GM18511 (cell line): ENCODE measurements around the gene TRIM10.

Source experiments
- ATAC-seq: cut with Tn5 transposase; IDR thresholded peaks from one replicate; pipeline ENCODE4 v1.9.1; 2021; ENCODE audit warnings: mild to moderate bottlenecking, moderate library complexity; ENCODE audit not compliant: unreplicated experiment

Gene TRIM10, protein sequence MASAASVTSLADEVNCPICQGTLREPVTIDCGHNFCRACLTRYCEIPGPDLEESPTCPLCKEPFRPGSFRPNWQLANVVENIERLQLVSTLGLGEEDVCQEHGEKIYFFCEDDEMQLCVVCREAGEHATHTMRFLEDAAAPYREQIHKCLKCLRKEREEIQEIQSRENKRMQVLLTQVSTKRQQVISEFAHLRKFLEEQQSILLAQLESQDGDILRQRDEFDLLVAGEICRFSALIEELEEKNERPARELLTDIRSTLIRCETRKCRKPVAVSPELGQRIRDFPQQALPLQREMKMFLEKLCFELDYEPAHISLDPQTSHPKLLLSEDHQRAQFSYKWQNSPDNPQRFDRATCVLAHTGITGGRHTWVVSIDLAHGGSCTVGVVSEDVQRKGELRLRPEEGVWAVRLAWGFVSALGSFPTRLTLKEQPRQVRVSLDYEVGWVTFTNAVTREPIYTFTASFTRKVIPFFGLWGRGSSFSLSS

DNA sequence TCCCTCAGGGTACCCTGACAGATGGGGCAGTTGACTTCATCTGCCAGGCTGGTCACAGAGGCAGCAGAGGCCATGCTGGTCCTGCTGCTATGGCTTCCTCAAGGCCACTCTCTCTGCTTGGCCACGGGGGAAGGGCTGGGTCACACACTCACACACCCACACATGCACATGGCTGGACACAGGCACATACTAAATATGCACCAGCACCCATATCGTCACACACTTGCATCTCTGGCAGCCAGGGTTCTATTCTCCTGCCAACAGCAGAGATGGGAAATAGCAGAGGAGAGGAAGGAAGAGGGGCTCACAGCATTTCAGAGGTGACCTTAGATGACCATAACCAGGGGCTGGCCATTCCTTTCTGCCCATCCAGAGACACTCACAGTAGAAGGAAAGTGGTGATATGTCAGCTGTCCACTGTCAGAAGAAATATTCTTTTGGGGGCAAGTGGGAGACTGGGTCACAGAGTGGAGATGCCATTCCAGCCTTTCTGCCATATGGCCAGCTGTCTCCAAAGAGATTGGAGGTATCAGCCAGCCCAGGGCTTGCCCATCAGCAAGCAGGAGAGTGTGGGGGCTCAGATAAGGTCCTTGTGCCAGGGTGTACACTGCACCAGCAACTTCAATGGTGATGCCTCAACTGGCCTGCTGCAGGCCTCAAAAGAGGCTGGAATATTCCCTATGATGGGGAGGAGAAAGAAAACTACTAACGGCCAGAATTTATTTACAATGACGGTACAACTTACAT is at the start of gene TRIM10:
TSS of gene TRIM10 (minus strand) at position 427 of the 747 bp plus-strand sequence. CDS start at position 74, 353 bp downstream.
- no peak for ATAC-seq

DNA sequence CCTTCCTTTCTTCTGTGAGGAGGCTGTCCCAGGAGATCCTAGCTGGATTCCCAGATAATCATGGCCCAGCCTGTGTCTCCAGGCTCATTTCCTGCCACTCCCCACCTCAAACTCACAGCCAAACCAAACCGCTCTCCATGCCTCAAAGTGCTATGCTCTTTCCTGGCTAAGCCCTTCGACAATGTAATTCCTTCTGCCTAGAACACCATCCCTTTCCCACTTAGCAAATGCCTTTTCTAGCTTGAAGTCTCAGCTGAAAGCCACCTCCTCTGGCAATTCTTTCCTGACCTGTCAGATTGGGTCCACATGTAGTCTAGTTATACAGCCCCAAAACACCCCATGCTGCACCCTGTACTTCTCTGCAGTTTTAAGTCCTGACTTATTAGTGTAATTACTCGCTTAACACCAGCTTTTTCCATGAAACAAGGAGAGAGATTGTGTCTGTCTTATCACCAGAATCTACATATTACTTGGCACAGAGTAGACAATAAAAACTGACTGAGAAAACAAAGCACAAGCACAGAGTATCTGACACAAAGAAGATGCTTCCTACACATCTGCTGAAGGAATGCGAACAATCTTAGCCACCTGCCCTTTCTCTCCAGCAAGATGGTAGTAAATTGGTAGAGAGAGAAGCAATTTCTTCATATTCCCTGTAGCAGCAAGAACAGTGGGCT is 46.7 kb upstream of the TRIM10 start:
- no peak for ATAC-seq

DNA sequence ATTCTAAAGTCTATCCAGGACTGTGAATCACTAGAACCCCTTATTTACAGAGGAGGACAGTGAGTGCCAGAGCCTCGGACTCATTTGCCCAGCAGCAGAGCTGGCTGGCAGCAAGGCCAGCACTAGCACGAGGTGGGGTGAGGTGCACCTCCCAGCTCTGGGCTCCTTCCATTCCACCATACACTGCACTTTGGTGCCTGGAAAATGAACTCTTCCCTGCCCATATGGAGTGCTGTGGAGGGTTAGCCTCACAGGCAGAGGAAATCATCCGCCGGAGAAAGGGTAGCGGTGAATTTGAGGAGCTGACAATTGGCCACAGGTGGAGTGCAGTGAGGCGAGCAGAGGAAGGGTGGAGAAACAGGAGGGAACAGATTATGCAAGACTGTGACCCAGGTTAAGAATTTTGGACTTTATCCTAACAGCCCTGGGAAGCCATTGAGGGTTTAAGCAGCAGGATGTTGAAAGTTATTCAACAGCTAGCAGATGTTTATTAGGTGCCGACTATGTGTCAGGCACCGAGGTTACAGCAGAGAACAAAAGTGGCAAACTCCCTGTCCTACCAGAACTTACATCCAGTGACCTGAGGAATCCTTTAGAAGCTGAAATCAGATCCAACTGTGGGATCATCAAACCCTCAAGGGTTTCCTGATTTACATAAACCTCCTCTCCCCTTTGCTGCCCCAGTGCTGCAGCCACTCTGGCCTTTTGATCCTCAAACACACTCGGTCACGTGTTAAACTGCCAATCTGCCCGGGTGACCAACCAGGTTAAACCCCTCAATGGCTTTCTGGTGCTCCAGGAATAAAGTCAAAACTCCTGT is 46.0 kb upstream of the TRIM10 start:
- no peak for ATAC-seq

DNA sequence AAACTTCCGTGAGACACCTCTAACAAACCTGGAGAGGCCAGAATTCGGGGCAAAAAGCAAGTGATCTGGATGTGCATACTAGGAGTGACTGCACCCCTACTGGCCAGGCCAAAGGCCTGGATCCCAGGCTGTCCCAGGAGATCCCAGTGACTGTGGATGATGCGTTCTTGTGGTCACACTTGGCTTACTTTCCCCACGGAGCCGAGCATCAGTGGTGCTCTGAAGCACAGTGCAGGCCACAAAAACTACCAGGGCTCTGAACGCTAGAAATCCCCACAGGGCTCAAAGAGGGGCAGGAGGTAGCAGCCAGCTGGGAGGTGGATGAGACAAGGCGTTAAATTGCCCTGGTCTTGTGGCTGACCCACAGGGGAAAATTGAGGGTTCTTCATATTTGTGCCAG is 45.1 kb upstream of the TRIM10 start:
- ATAC-seq = no peak

DNA sequence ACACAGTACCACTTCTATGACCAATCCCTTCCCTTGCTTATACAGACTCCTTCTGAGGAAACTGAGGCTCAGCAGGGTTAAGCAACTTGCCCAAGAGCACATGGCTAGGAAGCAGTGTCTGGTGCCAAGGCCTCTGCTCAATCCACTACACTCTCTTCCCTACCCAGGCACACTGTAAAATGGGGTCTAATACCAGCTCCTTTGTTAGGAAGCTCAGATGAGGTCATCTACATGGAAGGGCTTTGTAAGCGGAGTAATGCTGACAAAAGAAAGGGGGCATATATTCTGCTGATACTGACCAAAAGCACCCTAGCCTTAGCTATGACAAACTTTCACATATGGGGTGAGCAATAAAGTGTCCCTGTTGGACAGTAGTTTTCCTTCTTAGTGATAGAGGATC is 43.1 kb upstream of the TRIM10 start:
- no peak for ATAC-seq

DNA sequence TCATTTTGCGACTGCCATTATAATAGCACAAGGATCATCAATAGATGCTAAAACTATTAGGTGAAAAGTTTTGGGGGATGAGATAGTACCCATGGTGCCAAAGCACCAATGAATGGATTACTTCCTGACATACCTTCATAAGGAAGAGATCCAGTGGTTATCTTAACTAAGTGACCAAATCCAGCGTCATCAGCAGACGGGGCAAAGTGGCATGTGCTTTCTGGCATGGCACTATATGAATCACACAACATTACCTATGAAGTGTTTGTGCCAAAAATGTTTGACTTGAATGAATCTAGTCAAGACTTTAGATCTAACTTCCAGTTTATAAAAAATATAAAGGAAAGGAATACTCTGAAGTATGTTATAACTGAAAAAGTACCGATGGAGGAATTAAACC is 41.4 kb upstream of the TRIM10 start:
- ATAC-seq = no peak

DNA sequence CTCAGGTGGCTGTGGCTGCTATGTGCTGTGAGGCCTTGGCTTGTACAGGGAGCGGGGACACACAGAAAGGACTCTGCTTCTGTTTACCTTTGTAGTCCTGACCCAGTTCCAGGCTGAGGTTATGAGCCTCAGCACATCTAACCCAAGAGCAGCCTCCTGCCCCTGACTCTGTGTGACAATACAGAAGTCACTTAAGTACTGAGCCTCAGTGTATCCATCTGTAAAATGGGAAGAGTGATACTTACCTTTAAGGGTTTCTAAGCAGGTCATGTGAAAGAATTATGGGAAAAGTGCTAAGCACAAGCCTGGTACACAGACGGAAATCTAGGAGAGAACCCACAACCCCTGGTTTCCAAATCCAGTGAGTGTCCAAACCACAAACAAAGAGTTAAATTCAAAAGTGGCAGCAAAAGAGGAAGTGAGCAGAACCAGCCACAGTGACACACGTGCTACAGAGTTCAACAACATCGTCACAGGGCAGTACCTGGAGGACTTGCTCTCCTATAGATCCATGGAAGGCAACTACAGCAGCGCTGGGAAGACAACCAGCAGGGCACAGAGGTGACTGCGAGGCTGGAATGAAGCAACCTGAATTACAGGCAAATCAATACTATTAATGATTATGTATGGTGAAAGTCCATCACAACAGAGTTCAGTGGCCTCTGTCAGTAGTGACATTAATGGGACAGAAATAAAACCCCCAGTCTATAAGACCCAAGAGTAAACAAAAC is 39.7 kb upstream of the TRIM10 start:
- ATAC-seq = peak; percentile 72

DNA sequence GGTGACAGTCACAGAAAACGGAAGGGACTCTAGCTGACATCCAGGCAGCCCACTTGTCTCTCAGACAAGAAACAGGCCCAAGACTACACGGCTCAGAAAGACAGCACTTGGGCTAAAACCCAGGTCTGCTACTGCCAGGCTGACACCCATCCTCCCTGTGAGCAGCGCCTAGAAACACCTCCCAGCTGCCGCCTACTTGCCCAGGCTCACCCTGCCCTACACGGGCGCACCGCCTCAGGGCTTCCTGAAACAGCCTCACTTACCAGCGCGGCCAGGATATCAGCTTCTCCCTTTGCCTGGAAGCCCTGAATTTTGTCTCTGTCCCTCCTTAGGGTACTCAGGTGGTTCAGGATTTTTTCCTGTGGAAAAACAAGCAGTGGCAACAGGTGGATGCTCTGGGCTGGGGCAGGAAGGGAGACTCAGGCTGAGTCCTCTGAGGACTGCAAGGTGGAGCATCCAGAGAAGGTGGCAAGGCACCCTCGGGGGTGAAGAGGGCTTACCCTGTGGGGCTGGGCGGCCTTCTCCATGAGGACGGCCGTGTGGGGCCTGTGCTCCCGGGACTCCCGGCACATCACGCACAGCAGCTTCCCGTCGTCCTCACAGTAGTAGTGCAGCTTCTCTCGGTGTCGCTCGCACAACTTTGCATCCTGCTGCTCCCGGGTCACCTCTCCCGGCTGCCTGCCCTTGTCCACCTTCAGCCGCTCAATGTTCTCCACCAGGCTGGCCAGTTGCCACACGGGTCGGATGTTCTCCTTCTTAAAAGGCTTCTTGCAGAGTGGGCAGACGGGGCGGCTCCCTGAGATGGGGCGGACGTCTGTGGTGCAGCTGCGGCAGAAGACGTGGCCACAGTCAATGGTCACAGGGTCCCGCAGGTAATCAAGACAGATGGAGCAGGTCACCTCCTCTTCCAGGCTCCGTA is 37.4 kb upstream of the TRIM10 start:
- ATAC-seq = no peak

DNA sequence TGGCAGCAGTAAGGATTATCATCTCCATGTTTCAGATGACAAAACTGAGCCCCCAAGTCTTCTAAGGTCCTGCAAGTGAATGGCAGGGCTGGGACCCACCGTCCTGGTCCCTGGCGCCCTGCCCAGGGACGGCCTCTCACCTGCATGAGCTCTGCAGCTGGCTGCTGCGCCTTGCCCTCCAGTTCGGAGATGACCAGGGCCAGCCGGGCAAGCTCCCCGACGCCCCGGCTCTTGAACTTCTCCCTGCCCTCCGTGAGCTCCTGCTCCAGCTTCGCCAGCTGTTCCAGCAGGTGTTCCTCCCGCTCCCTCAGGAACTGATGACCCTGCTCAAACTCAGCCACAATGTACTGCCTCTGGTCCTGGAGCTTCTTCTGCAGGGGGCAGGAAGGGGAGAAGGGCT is 35.4 kb upstream of the TRIM10 start:
- no peak for ATAC-seq

DNA sequence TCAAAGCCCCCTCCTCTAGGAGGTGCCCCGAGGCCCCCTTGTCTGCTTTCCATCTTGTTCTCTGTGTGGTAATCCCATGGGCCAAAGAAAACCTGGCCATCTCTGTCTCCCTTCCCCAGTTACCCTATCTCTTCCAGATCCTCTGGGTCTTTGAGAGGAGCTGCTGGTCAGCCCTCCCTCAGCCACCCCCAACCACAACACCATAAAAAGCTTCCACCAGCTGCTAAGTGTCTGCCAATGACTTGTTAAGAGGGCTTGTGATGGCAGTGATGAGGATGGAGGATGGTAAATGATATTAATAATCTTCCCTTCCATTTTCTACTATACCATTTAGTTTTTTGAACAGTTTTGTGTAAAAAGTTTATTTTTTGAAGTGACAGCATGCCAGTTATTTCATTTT is 34.9 kb upstream of the TRIM10 start:
- no peak for ATAC-seq

DNA sequence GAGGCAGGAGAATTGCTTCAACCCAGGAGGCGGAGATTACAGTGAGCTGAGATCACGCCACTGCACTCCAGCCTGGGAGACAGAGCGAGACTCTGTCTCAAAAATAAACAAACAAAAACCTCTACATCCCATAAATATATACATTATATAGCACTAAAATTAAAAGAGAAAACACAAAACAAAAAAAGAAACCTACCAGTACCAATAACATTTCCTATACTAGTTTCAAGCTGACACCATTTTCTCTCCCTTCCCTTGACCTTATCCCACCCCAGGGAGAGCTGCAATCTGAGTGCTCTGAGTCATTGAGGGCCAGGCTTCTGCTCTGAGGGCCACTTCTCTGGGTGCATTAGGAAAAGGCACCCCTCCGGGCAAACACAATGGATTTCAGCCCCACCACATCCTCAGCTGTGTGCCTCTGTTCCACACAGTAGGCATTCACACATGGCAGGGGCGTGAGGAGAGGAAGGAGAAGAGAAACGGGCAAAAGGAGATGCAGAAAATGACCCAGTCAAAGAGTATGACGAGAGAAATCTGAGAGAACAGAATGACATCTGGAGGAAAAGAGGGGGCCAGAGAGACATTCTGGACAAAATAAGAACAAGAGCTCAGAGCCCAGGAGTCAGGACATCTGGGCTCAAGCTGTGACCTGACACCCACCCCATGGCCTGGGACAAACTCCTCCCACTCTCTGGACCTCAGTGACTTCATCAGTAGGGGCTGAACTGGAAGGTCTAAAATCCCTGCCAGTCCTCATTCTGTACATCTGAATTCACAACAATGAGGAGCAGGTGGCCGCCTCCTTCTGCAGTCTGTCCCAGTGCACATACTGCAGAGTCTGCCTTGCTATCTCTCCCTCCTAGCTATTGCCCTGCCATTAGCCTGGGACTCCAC is 34.0 kb upstream of the TRIM10 start:
- no peak for ATAC-seq

DNA sequence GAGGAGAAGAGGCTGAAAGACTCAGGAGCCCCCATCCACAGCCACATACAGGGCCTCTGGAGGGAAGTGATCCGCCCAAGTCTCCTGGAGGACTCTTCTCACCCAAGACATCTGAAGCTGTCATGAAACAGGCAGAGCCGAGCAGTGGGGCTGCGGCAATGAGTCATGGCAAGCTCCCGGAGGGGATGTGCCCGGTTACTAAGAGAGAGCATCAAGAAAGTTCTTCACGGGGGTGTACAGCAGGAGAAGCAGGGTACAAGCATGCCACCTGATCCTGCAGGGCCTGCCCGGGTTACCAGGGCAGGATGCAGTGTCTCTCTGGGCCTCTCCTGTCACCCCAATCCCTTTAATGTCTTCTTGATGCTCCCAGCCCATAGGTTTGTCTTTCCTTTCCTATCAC is 31.1 kb upstream of the TRIM10 start:
- ATAC-seq = no peak

DNA sequence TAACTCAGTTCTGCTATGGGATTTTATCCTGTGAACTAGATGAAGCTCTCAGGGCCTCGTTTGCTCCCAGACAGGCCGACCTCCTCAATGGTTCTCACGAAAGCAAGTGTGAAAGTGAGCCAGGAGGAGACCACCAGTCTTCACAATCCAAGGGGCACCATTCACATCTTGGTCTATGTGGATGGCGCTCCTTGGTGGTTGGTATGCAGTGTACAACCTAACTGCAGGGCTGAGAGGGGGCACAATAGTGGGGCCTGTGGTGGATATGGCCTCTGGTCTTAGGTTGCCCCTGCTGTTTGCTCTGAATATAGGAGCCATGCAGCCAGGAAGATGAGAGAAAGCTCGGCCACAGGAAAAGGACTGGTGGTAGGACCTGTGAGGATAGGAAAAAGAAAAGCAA is 27.5 kb upstream of the TRIM10 start:
- no peak for ATAC-seq

DNA sequence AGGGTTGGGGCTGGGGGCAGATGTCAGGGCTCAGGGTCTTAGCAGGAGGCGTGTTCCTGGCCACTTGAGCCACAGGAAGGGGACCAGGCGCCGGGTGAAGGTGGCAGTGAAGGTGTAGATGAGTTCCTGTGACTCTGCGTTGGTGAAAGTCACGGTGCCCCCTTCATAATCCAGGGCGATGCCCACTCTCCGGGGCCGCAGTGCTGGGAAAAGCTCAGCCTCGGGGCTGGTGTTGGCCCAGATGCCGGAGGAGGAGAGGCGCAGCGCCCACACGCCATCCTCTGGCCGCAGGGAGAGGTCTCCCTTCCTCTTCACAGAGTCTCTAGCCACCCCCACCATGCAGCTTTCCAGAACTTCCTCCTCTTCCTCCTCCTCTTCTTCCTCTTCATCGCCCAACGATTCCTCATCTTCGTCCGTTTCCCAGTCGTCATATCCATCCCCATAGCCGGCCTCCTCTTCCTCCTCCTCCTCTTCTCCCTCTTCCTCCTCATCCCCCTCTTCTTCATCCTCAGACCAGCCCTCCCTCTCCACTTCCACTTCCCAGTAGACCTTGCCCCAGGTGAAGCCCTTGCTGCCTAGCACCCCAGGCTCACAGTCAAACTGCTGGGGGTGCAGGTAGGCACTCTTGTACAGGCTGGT is 25.0 kb upstream of the TRIM10 start:
- no peak for ATAC-seq

DNA sequence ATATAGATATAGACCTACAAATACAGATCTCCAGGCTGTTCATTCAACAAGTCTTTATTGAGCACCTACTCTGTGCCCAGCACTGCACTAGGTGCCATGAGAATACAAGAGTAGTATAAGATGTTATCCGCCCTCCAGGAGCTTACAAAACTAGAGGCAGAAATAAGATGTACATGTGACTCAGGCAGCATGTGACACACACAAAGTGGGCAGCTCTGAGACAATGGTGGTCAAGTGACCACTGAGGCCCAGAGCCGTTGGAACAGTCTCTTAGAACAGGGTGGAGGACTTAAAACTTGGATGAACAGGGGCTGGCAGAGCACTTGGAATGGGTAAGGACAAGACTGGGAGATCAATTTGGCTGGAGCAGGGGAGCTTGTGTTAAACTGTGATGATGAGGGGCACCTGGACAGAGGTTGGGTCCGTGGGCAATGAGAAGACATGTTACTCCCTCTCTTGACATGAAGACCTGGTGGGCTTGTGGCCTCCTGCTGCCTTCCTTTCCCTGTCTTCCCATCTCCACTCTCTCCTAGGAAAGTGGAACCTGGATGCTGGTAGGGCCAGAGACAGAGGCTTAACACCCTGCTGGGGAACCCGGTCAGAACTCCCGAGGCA is 23.5 kb upstream of the TRIM10 start:
- no peak for ATAC-seq

DNA sequence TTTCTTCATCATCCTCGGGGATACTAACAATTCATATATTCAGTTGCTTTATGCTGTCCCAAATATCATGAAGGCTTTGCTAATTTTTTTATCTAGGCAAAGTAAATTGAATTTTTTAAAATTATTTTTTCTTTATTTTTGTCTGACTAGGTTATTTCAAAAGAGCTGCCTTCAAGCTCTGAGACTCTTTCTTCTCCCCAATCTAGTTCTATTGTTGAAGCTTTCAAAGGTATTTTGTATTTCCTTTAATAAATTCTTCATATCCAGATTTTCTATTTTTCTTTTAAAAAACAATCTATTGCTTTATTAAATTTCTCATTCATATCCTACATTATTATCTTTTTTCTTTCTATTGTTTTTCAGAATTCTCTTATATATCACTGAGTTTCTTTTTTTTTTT is 19.1 kb upstream of the TRIM10 start:
- ATAC-seq = no peak

DNA sequence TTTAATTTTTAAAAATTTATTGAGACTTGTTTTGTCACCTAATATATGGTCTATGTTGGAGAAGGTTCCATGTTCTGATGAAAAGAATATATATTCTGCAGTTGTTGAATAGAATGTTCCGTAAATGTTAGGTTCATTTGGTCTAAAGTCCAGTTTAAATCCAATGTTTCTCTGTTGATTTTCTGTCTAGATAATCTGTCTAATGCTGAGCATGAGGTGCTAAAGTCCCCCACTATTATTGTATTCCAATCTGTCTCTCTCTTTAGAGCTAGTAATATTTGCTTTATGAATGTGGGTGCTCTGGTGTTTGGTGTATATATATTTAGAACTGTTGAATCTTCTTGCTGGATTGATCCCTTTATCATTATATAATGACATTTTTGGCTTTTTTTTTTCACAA is 17.8 kb upstream of the TRIM10 start:
- ATAC-seq = no peak
